ENCODE results near the gene NENF. TPM values are rescaled to one million over a fixed set of nuclear protein-coding genes. Genes with fewer than 3 reads are reported as not detected.

Gene NENF
- total RNA-seq, 2 experiments from 2014 or later: 27.7 to 35.4 TPM

- Mint-ChIP-seq H3K4me3 (no peak overlapping the region), H3K4me1 (ENCODE audit: low read depth) (peaks cover 2% of the 10 kb centered on the region), H3K36me3 (ENCODE audit: low read depth) (no peaks in the 10 kb centered on the region), H3K9me3 (no peaks in the 10 kb centered on the region), H3K27ac (no peak overlapping the region), H3K27me3 (no peaks in the 10 kb centered on the region)
- intact Hi-C loops (cut with micrococcal nuclease): loop anchor here (10.0 kb wide), 1 partner anchor 389 kb away; no protein-coding TSS in a partner anchor
- TF ChIP-seq CTCF (IDR thresholded peaks at IDR 0.05): no peak
- ATAC-seq: no peak
- ChIA-PET CTCF (interaction anchor here (6.0 to 8.3 kb wide), 4 partner anchors 11 to 772 kb away, joined by 55 to 134 read pairs (median 90); no protein-coding TSS in a partner anchor), POLR2A (interaction anchor here (2.1 kb wide), 1 partner anchor 11 kb away, joined by 4 read pairs; no protein-coding TSS in a partner anchor)
- DNase-seq: no peak
These were observed 20.6 kb downstream of the NENF start for GRCh38 chr1:212453156-212453857.

GRCh38 chr1:212454741-212455140, 22.0 kb downstream of the NENF start:
- Mint-ChIP-seq H3K4me3 (no peak overlapping the region), H3K27ac (no peak overlapping the region), H3K27me3 (no peaks in the 10 kb centered on the region), H3K9me3 (no peaks in the 10 kb centered on the region), H3K4me1 (ENCODE audit: low read depth) (peaks cover 4% of the 10 kb centered on the region), H3K36me3 (ENCODE audit: low read depth) (no peaks in the 10 kb centered on the region)
- CTCF ChIA-PET: interaction anchor here (1.2 to 8.3 kb wide), 27 partner anchors 9 to 779 kb away, joined by 3 to 134 read pairs (median 19); partner anchors contain the start of genes NEK2 and PACC1
- POLR2A ChIA-PET: interaction anchor here (2.0 kb wide), 1 partner anchor 22 kb away, joined by 5 read pairs; the partner anchor contains the start of gene NENF
- intact Hi-C loops (cut with micrococcal nuclease): loop anchor here (5.0 to 10.0 kb wide), 3 partner anchors 87 to 772 kb away; no protein-coding TSS in a partner anchor
- DNase-seq (no peak), ATAC-seq (no peak)
- TF ChIP-seq CTCF (IDR thresholded peaks at IDR 0.05): no peak

- Mint-ChIP-seq H3K36me3 (ENCODE audit: low read depth) (no peaks in the 10 kb centered on the region), H3K4me3 (no peak overlapping the region), H3K9me3 (no peaks in the 10 kb centered on the region), H3K27me3 (no peaks in the 10 kb centered on the region), H3K27ac (no peak overlapping the region), H3K4me1 (ENCODE audit: low read depth) (peaks cover 4% of the 10 kb centered on the region)
- DNase-seq (no peak), ATAC-seq (no peak)
- intact Hi-C loops (cut with micrococcal nuclease): loop anchor here (5.0 to 10.0 kb wide), 3 partner anchors 88 to 773 kb away; no protein-coding TSS in a partner anchor
- ChIA-PET CTCF (interaction anchor here (0.7 to 8.3 kb wide), 109 partner anchors 9 to 801 kb away, joined by 3 to 134 read pairs (median 5); partner anchors contain the start of genes DTL, INTS7, NEK2 and NENF), POLR2A (interaction anchor here (0.9 to 2.0 kb wide), 3 partner anchors 10 to 40 kb away, joined by 3 to 5 read pairs (median 3); partner anchors contain the start of gene NENF)
- TF ChIP-seq CTCF (IDR thresholded peaks at IDR 0.05): no peak
These were observed 22.7 kb downstream of the NENF start for GRCh38 chr1:212455401-212455800.

- TF ChIP-seq CTCF (IDR thresholded peaks at IDR 0.05): peak; percentile 99
- peak; percentile 78 for ATAC-seq
- DNase-seq: peak; percentile 91
- POLR2A ChIA-PET: interaction anchor here (0.6 to 2.0 kb wide), 4 partner anchors 10 to 730 kb away, joined by 3 to 5 read pairs (median 3); partner anchors contain the start of gene NENF
- intact Hi-C loops (cut with micrococcal nuclease): loop anchor here (5.0 to 10.0 kb wide), 3 partner anchors 89 to 774 kb away; no protein-coding TSS in a partner anchor
- Mint-ChIP-seq H3K27me3 (no peaks in the 10 kb centered on the region), H3K36me3 (ENCODE audit: low read depth) (no peaks in the 10 kb centered on the region), H3K4me1 (ENCODE audit: low read depth) (peaks cover 4% of the 10 kb centered on the region), H3K4me3 (no peak overlapping the region), H3K27ac (no peak overlapping the region), H3K9me3 (no peaks in the 10 kb centered on the region)
- CTCF ChIA-PET: interaction anchor here (0.6 to 8.3 kb wide), 133 partner anchors 8 to 802 kb away, joined by 3 to 134 read pairs (median 5); partner anchors contain the start of genes DTL, FLVCR1, INTS7 and NEK2
These were observed 23.2 kb downstream of the NENF start for GRCh38 chr1:212455803-212456528.
